DMS114 treated with DMSO at 0.1 percent for 48 hours (cell line): ENCODE results near the gene HDAC4.
"Not testable (repeated sequence)": the region's sequence is repeated elsewhere in the genome, so short reads cannot be mapped to it uniquely, and the experiment has no call there.

ENCODE experiments used
- DNase-seq: peaks from one replicate; lab custom pipeline; 2025; ENCODE audit not compliant: unreplicated experiment; lab: John Stamatoyannopoulos, UW

HDAC4 gene

GRCh38 chr2:239042046-239042445, 358.8 kb downstream of the HDAC4 start:
- DNase-seq: no peak

- DNase-seq: no peak
These were observed 359.8 kb downstream of the HDAC4 start for GRCh38 chr2:239041062-239041461.

- DNase-seq: no peak
These were observed 360.6 kb downstream of the HDAC4 start for GRCh38 chr2:239040152-239040761.

- DNase-seq: no peak
These were observed 361.4 kb downstream of the HDAC4 start for GRCh38 chr2:239039479-239039861.

- DNase-seq: no peak
These were observed 361.9 kb downstream of the HDAC4 start for GRCh38 chr2:239038773-239039478.

GRCh38 chr2:239038284-239038683, 362.5 kb downstream of the HDAC4 start:
- not testable (repeated sequence) for DNase-seq

GRCh38 chr2:239037559-239037910, 363.3 kb downstream of the HDAC4 start:
- DNase-seq: no peak

- no peak for DNase-seq
These were observed 363.8 kb downstream of the HDAC4 start for GRCh38 chr2:239036819-239037558.

GRCh38 chr2:239035997-239036731, 364.7 kb downstream of the HDAC4 start:
- DNase-seq: no peak

GRCh38 chr2:239035361-239035814, 365.4 kb downstream of the HDAC4 start:
- no peak for DNase-seq

GRCh38 chr2:239034561-239035341, 366.1 kb downstream of the HDAC4 start:
- no peak for DNase-seq

- no peak for DNase-seq
These were observed 366.8 kb downstream of the HDAC4 start for GRCh38 chr2:239033801-239034560.

- no peak for DNase-seq
These were observed 370.9 kb downstream of the HDAC4 start for GRCh38 chr2:239029958-239030357.

- DNase-seq: no peak
These were observed 372.6 kb downstream of the HDAC4 start for GRCh38 chr2:239028253-239028619.

GRCh38 chr2:239027391-239028252, 373.2 kb downstream of the HDAC4 start:
- no peak for DNase-seq

- no peak for DNase-seq
These were observed 374.0 kb downstream of the HDAC4 start for GRCh38 chr2:239026711-239027361.

GRCh38 chr2:239025951-239026461, 374.8 kb downstream of the HDAC4 start:
- no peak for DNase-seq

GRCh38 chr2:239025096-239025801, 375.6 kb downstream of the HDAC4 start:
- no peak for DNase-seq
